ENCODE results near the gene SERINC3.

Gene SERINC3

GRCh38 chr20:44471481-44471882, 50.4 kb downstream of the SERINC3 start:
- no peak for TF ChIP-seq POLR2A (IDR thresholded peaks at IDR 0.05; ENCODE audit: low read depth, low read length)
- FAIRE-seq (no peak), DNase-seq (ENCODE audit: insufficient read length, low spot score) (no peak)

- TF ChIP-seq POLR2A (IDR thresholded peaks at IDR 0.05; ENCODE audit: low read depth, low read length) = no peak
- FAIRE-seq = no peak
These were observed 51.5 kb downstream of the SERINC3 start for GRCh38 chr20:44470327-44470726.

DNA sequence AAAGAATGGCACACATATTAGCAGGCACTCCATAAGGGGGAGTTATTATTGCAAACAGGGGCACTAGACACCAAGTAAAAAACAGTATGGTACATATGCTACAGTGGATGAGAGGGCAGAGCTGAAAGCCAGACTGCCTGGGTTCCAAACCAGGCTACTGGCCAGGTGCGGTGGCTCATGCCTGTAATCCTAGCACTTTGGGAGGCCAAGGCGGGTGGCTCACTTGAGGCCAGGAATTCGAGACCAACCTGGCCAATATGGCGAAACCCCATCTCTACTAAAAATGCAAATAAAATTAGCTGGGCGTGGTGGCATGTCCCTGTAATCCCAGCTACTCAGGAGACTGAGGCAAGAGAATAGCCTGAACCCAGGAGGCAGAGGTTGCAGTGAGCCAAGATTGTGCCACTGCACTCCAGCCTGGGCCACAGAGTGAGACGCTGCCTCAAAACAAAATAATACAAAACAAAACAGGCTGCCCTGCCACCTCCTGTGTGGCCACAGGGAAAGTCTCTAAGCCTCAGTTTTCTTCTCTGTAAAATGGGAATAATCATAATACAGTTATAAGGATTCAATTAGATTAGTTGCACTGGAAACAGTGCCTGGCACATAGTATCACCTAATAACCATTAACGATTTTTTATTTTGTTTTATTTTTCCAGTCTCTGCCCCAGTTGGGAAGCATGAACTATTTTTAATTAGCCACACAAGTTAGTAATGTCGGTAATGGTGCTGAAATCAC, 53.7 kb downstream of the SERINC3 start:
- FAIRE-seq = no peak
- no peak for TF ChIP-seq POLR2A (IDR thresholded peaks at IDR 0.05; ENCODE audit: low read depth, low read length)
- DNase-seq (ENCODE audit: insufficient read length, low spot score) = no peak

More at GRCh38 chr20:44470327-44470726, 51.5 kb downstream of the SERINC3 start:
- no peak for DNase-seq (ENCODE audit: insufficient read length, low spot score)

- DNase-seq (ENCODE audit: insufficient read length, low spot score) = no peak
- FAIRE-seq = no peak
These were observed 54.5 kb downstream of the SERINC3 start for GRCh38 chr20:44467289-44467883.

GRCh38 chr20:44465001-44465560, 56.8 kb downstream of the SERINC3 start:
- DNase-seq (ENCODE audit: insufficient read length, low spot score) = no peak
- no peak for TF ChIP-seq POLR2A (IDR thresholded peaks at IDR 0.05; ENCODE audit: low read depth, low read length)
- no peak for FAIRE-seq

More at GRCh38 chr20:44467289-44467883, 54.5 kb downstream of the SERINC3 start:
- TF ChIP-seq POLR2A (IDR thresholded peaks at IDR 0.05; ENCODE audit: low read depth, low read length) = no peak

- DNase-seq (ENCODE audit: insufficient read length, low spot score) = no peak
- no peak for FAIRE-seq
These were observed 57.4 kb downstream of the SERINC3 start for GRCh38 chr20:44464514-44464913.

DNA sequence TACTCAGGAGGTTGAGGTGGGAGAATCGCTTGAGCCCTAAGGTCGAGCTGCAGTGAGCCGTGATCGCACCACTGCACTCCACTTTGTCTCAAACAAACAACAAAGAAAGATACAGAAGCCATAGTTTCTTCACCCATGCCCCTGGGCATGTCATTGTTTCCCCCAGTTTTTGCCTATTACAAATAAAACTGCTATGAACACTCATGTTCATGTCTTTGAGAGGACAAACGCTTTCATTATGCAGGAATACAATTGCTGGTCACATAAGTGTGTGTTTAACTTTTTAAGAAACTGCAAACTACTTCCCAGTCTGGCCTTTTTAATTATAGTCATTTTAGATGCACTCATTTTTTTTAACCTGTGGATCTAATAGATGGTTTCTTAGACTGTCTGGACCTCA, 58.4 kb downstream of the SERINC3 start:
- DNase-seq (ENCODE audit: insufficient read length, low spot score) (no peak), FAIRE-seq (no peak)
- TF ChIP-seq POLR2A (IDR thresholded peaks at IDR 0.05; ENCODE audit: low read depth, low read length) = no peak

More at GRCh38 chr20:44464514-44464913, 57.4 kb downstream of the SERINC3 start:
- TF ChIP-seq POLR2A (IDR thresholded peaks at IDR 0.05; ENCODE audit: low read depth, low read length) = no peak

DNA sequence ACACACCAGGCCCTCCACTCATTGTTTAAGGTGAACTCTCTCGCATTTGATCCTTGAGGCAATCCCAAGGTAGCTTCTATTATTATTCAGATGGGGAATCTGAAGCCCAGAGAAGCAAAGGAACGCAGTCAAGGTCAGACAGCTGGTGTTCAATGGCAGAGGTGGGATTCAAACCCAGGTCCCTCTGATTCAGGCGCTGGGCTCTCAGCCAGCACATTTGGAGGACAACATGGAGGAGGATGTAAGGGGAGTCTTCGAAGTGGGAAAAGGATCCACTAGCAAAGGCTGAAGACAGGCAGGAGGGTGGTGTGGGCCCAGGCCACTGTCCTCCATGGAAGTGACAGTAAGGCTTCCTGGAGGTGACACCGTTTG, 60.1 kb downstream of the SERINC3 start:
- TF ChIP-seq POLR2A (IDR thresholded peaks at IDR 0.05; ENCODE audit: low read depth, low read length) = no peak
- FAIRE-seq (no peak), DNase-seq (ENCODE audit: insufficient read length, low spot score) (no peak)

DNA sequence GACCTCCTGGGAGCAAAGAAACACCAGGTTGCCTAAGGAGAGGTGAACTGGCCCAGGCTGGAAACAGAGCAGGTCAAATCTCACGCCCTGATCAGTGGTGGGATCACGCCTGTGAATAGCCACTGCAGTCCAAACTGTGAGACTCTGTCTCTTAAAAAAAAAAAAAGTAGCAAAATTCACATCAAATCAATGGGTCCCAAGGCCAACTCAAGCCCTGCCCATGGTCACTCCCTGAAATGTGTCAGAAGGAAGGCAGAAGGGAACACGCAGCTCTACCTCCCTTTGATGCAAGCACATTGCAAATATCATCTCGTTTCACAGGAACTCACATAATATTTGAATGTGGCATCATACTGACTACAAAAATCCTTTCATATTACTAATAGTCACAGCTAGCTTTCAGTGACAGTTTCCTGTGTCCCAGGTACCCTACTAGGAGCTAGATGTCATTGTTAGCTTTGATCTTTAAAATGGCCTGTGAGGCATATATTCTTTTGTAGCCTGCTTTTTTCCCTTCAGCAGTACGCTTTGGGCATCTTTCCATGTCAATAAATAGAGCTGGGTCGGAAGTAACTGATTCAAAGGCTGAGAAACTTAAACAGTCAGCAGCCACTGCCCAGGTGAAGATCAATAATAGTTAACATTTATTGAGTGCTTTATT, 60.6 kb downstream of the SERINC3 start:
- FAIRE-seq (no peak), DNase-seq (ENCODE audit: insufficient read length, low spot score) (no peak)

DNA sequence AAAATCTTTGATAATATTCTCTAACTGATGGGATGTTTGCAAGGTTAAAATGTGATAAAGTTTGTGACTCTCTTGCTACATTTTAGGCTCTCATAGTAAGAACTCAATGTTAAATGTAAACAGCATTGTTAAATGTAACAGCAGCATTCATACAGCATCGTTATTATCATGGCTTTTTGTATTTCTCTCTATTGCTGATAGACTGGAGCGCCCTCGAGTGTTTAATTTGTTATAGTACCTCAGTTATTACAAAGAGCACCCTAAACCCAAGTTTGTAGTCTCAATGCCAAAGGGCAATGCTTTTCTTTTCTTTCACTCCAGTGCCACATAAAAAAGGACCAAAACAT, 61.1 kb downstream of the SERINC3 start:
- no peak for TF ChIP-seq POLR2A (IDR thresholded peaks at IDR 0.05; ENCODE audit: low read depth, low read length)
- no peak for FAIRE-seq
- DNase-seq (ENCODE audit: insufficient read length, low spot score) = no peak

More for the DNA sequence above, 60.6 kb downstream of the SERINC3 start:
- no peak for TF ChIP-seq POLR2A (IDR thresholded peaks at IDR 0.05; ENCODE audit: low read depth, low read length)

DNA sequence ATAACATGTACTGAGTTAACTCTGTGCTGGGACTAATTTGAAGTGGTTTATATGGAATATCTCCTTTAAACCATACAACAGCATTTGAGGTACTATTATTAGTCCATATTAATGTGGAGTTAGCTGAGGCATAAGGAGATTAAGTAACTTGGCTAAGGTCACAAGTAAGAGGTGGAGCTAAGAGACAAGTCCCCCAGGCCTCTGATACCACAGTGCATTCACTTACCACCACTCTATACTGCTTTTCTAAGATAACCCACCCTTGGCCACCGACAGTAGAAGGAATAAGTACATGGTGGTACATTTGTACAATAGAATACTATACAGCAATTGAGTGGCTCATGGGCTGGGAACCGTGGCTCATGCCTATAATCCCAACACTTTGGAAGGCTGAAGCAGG, 62.6 kb downstream of the SERINC3 start:
- FAIRE-seq (no peak), DNase-seq (ENCODE audit: insufficient read length, low spot score) (no peak)
- TF ChIP-seq POLR2A (IDR thresholded peaks at IDR 0.05; ENCODE audit: low read depth, low read length) = no peak

- FAIRE-seq (no peak), DNase-seq (ENCODE audit: insufficient read length, low spot score) (no peak)
- TF ChIP-seq POLR2A (IDR thresholded peaks at IDR 0.05; ENCODE audit: low read depth, low read length) = no peak
These were observed 64.9 kb downstream of the SERINC3 start for GRCh38 chr20:44457016-44457415.

- TF ChIP-seq POLR2A (IDR thresholded peaks at IDR 0.05; ENCODE audit: low read depth, low read length) = no peak
- no peak for FAIRE-seq
- DNase-seq (ENCODE audit: insufficient read length, low spot score) = no peak
These were observed 65.3 kb downstream of the SERINC3 start for GRCh38 chr20:44456611-44457010.

GRCh38 chr20:44455126-44455525, 66.7 kb downstream of the SERINC3 start:
- DNase-seq (ENCODE audit: insufficient read length, low spot score) (no peak), FAIRE-seq (no peak)
- no peak for TF ChIP-seq POLR2A (IDR thresholded peaks at IDR 0.05; ENCODE audit: low read depth, low read length)

Data from H54 (cell line).